Activated B cell treated with CpG ODN at 0.5 μM for 24 hours (primary cell): ENCODE data around the gene STEEP1. TPM values are rescaled to one million over a fixed set of nuclear protein-coding genes. Genes with fewer than 3 reads are reported as not detected.
"Not testable (repeated sequence)": the region's sequence is repeated elsewhere in the genome, so short reads cannot be mapped to it uniquely, and the experiment has no call there.

Experiments
- ATAC-seq: fragments of 200-7000 bp; cut with Tn5 transposase; one replicate; pipeline ENCODE4 v1.10.0; 2021; ENCODE audit warnings: low read depth, mild to moderate bottlenecking, moderate library complexity
- CTCF ChIA-PET: fragments of 350-600 bp; sonication (Branson Sonifier 250); formaldehyde crosslinking; loops from one replicate; lab custom pipeline; 2021; ENCODE audit warnings: antibody characterized with exemption; lab: Charles Lee
- POLR2A ChIA-PET: fragments of 350-600 bp; sonication (Branson Sonifier 250); formaldehyde crosslinking; loops from one replicate; lab custom pipeline; 2021; ENCODE audit warnings: antibody characterized with exemption; lab: Charles Lee
- DNase-seq: peaks from one replicate; pipeline ENCODE4 v3.0.0; 2022
- H3K27ac Mint-ChIP-seq: one replicate; pipeline ENCODE4 v1.8.0; 2020; ENCODE audit warnings: mixed read lengths
- H3K27me3 Mint-ChIP-seq: one replicate; pipeline ENCODE4 v1.8.0; 2021; ENCODE audit warnings: mixed read lengths
- H3K36me3 Mint-ChIP-seq: one replicate; pipeline ENCODE4 v1.8.0; 2021; ENCODE audit warnings: low read depth, mixed read lengths
- H3K4me1 Mint-ChIP-seq: one replicate; pipeline ENCODE4 v1.8.0; 2021; ENCODE audit warnings: mixed read lengths
- H3K4me3 Mint-ChIP-seq: one replicate; pipeline ENCODE4 v1.8.0; 2020; ENCODE audit warnings: mild to moderate bottlenecking, mixed read lengths
- H3K9me3 Mint-ChIP-seq: one replicate; pipeline ENCODE4 v1.8.0; 2020; ENCODE audit warnings: mixed read lengths
- intact Hi-C: fragments of 100-400 bp; cut with micrococcal nuclease; formaldehyde crosslinking; loops from one replicate; pipeline ENCODE4 v1.15.1; 2024
- total RNA-seq: library from RNA; stranded (reverse); gene quantifications from 2 replicates; pipeline ENCODE4 v1.2.3, GENCODE V29; 2022
- TF ChIP-seq, protein P1 (sequence below): fragments of 200-600 bp; IDR thresholded peaks from one replicate; pipeline ENCODE4 v1.8.0; 2022; ENCODE audit warnings: antibody characterized with exemption, mild to moderate bottlenecking

Gene STEEP1
- total RNA-seq, 1 donor from 2014 or later, result 32.0 TPM

DNA sequence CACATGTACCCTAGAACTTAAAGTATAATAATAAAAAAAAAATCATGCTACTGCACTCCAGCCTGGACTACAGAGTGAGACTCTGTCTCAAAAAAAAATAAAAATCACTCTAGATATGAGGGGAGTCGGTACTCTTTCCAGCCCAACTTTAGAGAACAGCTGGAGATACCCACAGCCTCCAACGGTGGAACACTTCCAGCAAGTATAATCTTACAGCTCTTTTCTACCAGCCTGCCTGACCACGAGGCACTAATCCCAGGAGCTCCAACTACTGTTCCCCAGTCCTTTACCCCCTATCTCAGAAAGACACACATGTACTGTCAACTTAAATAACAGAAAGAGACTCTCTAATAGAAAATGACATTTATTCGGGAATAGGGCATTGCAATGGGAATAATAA is 46.8 kb downstream of the STEEP1 start:
- TF ChIP-seq, protein P1, sequence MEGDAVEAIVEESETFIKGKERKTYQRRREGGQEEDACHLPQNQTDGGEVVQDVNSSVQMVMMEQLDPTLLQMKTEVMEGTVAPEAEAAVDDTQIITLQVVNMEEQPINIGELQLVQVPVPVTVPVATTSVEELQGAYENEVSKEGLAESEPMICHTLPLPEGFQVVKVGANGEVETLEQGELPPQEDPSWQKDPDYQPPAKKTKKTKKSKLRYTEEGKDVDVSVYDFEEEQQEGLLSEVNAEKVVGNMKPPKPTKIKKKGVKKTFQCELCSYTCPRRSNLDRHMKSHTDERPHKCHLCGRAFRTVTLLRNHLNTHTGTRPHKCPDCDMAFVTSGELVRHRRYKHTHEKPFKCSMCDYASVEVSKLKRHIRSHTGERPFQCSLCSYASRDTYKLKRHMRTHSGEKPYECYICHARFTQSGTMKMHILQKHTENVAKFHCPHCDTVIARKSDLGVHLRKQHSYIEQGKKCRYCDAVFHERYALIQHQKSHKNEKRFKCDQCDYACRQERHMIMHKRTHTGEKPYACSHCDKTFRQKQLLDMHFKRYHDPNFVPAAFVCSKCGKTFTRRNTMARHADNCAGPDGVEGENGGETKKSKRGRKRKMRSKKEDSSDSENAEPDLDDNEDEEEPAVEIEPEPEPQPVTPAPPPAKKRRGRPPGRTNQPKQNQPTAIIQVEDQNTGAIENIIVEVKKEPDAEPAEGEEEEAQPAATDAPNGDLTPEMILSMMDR, result no peak
- Mint-ChIP-seq H3K4me3 (no peak overlapping the region), H3K9me3 (no peaks in the 10 kb centered on the region), H3K36me3 (no peaks in the 10 kb centered on the region), H3K27me3 (no peaks in the 10 kb centered on the region), H3K4me1 (peaks cover 4% of the 10 kb centered on the region), H3K27ac (no peak overlapping the region)
- ChIA-PET POLR2A (interaction anchor here (0.6 kb wide), 1 partner anchor 237 kb away, joined by 8 read pairs; no protein-coding TSS in a partner anchor), CTCF (interaction anchor here (0.8 kb wide), 1 partner anchor 60 kb away, joined by 3 read pairs; no protein-coding TSS in a partner anchor)
- DNase-seq, result no peak
- no peak for ATAC-seq
- intact Hi-C loops, result no loop called here

DNA sequence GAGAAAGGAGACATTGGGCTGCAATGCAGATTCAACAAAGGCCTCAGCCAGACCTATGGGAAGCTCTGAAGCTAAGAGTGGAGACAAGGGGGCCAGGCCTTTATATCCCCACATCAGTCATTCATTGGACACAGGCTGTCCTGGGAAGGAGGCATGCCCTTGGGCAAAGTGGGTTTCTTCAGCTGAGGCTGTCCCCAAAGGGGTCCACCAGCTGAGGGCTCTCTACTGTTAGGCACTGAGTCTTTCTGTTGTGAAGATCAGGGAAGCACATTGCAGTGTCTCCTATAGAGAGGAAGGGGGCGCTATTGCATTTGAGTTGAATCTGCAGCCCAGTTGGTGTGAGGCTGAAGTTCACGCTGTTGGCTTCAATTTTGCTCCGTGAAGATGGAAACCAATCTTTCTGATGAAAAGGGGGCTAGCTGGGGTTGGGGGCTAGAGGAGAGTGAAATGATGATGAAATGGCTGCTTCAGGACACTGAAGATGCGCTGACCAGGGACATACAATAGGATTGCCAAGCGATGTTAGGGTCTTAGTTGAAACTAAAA is 49.0 kb downstream of the STEEP1 start:
- Mint-ChIP-seq H3K27me3 (no peaks in the 10 kb centered on the region), H3K4me1 (peaks cover 4% of the 10 kb centered on the region), H3K27ac (peak overlapping the region; percentile 26), H3K9me3 (no peaks in the 10 kb centered on the region), H3K36me3 (no peaks in the 10 kb centered on the region), H3K4me3 (no peak overlapping the region)
- ChIA-PET POLR2A (interaction anchor here (0.6 to 2.1 kb wide), 5 partner anchors 59 to 279 kb away, joined by 3 to 6 read pairs (median 3); partner anchors contain the start of gene UBE2A), CTCF (interaction anchor here (0.7 to 2.5 kb wide), 18 partner anchors 13 to 275 kb away, joined by 3 to 27 read pairs (median 4); partner anchors contain the start of gene RPL39)
- DNase-seq (peak; percentile 18), ATAC-seq (peak; percentile 96)
- intact Hi-C loops, result loop anchor here (1.0 kb wide), 6 partner anchors 58 to 365 kb away; partner anchors contain the start of genes NKRF and UBE2A
- TF ChIP-seq, protein P1, result no peak

DNA sequence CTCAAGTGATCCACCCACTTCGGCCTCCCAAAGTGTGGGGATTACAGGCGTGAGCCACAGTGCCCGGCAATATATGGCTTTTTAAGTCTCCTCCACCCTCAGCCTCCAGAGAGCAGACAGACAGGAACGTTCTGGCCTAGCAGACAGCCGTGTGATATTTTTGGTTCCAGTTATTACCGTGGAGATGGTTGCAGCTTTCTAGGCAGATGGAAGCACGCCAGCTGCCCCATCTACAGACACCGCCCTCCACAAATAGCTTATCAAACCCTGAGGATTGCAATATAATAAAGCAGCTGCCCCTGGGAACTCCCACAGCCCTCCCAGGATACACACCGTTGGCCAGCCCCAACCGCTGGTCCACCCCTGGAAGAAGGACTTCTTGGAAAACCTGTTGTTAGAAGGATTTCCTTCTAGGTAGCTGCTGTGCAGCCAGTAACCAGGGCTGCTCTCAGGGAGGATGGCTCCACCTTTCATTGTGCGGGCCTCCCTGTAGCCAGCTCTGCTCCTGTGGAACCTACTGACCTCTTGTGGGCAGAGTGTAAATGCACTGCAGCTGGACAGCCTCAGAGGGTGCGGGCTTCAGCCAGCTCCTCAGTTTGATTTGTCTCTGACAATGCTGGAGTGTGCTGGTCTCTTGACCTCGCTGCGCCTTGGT is 52.9 kb downstream of the STEEP1 start:
- no peaks in the 10 kb centered on the region for H3K9me3 Mint-ChIP-seq
- TF ChIP-seq, protein P1, result no peak
- H3K27me3 Mint-ChIP-seq, result no peaks in the 10 kb centered on the region
- no peak for DNase-seq
- POLR2A ChIA-PET, result interaction anchor here (0.7 to 1.0 kb wide), 3 partner anchors 11 to 692 kb away, joined by 3 to 4 read pairs (median 3); no protein-coding TSS in a partner anchor
- no peaks in the 10 kb centered on the region for H3K36me3 Mint-ChIP-seq
- no peak overlapping the region for H3K27ac Mint-ChIP-seq
- peaks cover 4% of the 10 kb centered on the region for H3K4me1 Mint-ChIP-seq
- CTCF ChIA-PET, result interaction anchor here (0.5 to 1.9 kb wide), 7 partner anchors 23 to 447 kb away, joined by 3 to 10 read pairs (median 3); no protein-coding TSS in a partner anchor
- peak; percentile 70 for ATAC-seq
- H3K4me3 Mint-ChIP-seq, result no peak overlapping the region
- intact Hi-C loops, result loop anchor here (1.0 to 2.0 kb wide), 2 partner anchors 23 to 94 kb away; no protein-coding TSS in a partner anchor

DNA sequence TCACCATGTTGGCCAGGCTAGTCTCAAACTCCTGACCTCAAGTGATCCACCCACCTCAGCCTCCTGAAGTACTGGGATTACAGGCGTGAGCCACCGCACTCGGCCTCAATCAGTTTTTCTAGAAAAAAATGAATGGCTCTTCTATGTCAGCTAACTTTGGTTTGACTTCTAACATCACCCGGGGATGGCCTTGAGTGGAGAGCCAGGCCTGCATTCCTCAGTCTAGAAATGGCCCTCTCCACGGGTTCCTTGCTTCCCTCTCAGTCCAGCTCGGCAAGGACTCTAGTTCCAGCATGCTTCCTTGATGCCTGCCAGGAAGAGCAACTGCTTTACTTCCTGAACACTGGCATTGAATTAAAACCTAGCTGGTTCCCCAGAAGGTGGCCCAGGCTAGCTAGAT is 58.0 kb downstream of the STEEP1 start:
- TF ChIP-seq, protein P1, result no peak

DNA sequence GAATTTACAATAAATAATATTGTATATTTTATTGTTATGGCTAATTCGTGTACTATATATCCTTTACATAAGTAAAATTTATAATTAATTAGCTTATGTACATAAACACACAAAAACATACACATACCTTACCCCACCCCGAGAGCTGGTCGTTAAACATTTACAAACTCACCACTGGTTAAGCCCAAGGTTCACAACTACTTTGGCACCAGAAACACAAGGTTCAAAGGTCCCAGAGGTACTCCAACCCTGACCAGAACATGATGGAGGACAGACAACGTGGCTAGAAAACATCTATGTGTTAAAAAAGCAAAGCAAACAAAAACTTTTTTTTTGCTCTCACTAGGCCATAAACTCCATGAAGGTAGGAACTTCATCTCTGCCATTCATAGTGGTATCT is 59.3 kb downstream of the STEEP1 start:
- CTCF ChIA-PET, result no interaction called here
- Mint-ChIP-seq H3K36me3 (no peaks in the 10 kb centered on the region), H3K4me1 (peaks cover 7% of the 10 kb centered on the region), H3K9me3 (no peaks in the 10 kb centered on the region), H3K27ac (no peak overlapping the region), H3K4me3 (no peak overlapping the region), H3K27me3 (no peaks in the 10 kb centered on the region)
- POLR2A ChIA-PET, result no interaction called here
- intact Hi-C loops, result no loop called here
- TF ChIP-seq, protein P1, result no peak
- ATAC-seq (no peak), DNase-seq (no peak)

More for the DNA sequence above, 58.0 kb downstream of the STEEP1 start:
- intact Hi-C loops, result no loop called here
- no peaks in the 10 kb centered on the region for H3K27me3 Mint-ChIP-seq
- H3K9me3 Mint-ChIP-seq, result no peaks in the 10 kb centered on the region
- H3K27ac Mint-ChIP-seq, result no peak overlapping the region
- ATAC-seq (no peak), DNase-seq (no peak)
- no peak overlapping the region for H3K4me3 Mint-ChIP-seq
- no peaks in the 10 kb centered on the region for H3K36me3 Mint-ChIP-seq
- CTCF ChIA-PET, result interaction anchor here (1.4 kb wide), 1 partner anchor 19 kb away, joined by 6 read pairs; no protein-coding TSS in a partner anchor
- POLR2A ChIA-PET, result no interaction called here
- H3K4me1 Mint-ChIP-seq, result peaks cover 5% of the 10 kb centered on the region

DNA sequence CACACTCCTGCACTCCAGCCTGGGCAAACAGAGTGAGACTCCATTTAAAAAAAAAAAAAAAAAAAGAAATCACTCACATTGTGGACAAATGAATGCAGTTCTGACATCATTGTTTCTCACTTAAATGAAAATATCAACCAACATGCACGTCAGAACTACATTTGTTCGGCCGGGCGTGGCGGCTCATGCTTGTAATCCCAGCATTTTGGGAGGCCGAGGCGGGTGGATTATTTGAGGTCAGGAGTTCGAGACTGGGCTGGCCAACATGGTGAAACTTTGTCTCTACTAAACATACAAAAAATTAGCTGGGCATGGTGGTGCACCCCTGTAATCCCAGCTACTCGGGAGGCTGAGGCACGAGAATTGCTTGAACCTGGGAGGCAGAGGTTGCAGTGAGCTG is 60.1 kb downstream of the STEEP1 start:
- H3K36me3 Mint-ChIP-seq, CTCF ChIA-PET, H3K27ac Mint-ChIP-seq, H3K27me3 Mint-ChIP-seq, ATAC-seq, H3K9me3 Mint-ChIP-seq, intact Hi-C loops, H3K4me3 Mint-ChIP-seq, POLR2A ChIA-PET, DNase-seq: not testable (repeated sequence)
- H3K4me1 Mint-ChIP-seq, result peaks cover 13% of the 10 kb centered on the region
